Peyer's patch (tissue), 4 donors: Measurements from ENCODE around the gene INTS13. TPM values are rescaled to one million over a fixed set of nuclear protein-coding genes. Genes with fewer than 3 reads are reported as not detected.

Source experiments
- DNase-seq, 3 donors: peaks; one replicate each; pipeline ENCODE4 v3.0.0-alpha.2; 2017 to 2019
- H3K27ac ChIP-seq, 4 donors: fragments of 200-600 bp; sonication (generic); one replicate each; pipeline ENCODE4 v1.5.1; 2016 to 2019
- H3K27me3 ChIP-seq, 2 donors: fragments of 200-600 bp; sonication (generic); one replicate each; pipeline ENCODE4 v1.5.1; 2019
- H3K36me3 ChIP-seq, 3 donors: fragments of 200-600 bp; sonication (generic); one replicate each; pipeline ENCODE4 v1.5.1; 2016 to 2019
- H3K4me1 ChIP-seq, 4 donors: fragments of 200-600 bp; sonication (generic); one replicate each; pipeline ENCODE4 v1.5.1; 2016 to 2019
- H3K4me3 ChIP-seq, 4 donors: fragments of 200-600 bp; sonication (generic); 1 replicate in 3 of 4; 2 replicates in 1 of 4; pipeline ENCODE4 v1.5.1; 2016 to 2019; ENCODE audit warnings: mild to moderate bottlenecking in 1 of 4
- H3K9me3 ChIP-seq, 4 donors: fragments of 200-600 bp; sonication (generic); one replicate each; pipeline ENCODE4 v1.5.1; 2016 to 2019; ENCODE audit warnings: mild to moderate bottlenecking in 1 of 4
- CTCF ChIP-seq, 6 experiments: fragments of 450-650 bp in 4 of 6; fragments of 200-600 bp in 2 of 6; sonication (generic) in 1 of 6; IDR thresholded peaks; one replicate each; pipeline ENCODE4 v1.5.1; 2017 to 2019; ENCODE audit warnings: antibody characterized with exemption in 6 of 6, mild to moderate bottlenecking in 3 of 6, moderate library complexity in 1 of 6
- POLR2A ChIP-seq, 2 donors: fragments of 450-650 bp; IDR thresholded peaks; one replicate each; pipeline ENCODE4 v1.5.1; 2017; ENCODE audit warnings: antibody characterized with exemption in 2 of 2, mild to moderate bottlenecking in 2 of 2, moderate library complexity in 2 of 2
- total RNA-seq, 4 donors: library from RNA; depleted of rRNA; stranded (reverse); fragments of >200 nt; gene quantifications; one replicate each; pipeline ENCODE4 v1.1.0, GENCODE V29; 2016

INTS13 gene
- total RNA-seq, 4 donors from 2014 or later, result 4.3 to 22.3 (median 11.9) TPM

- no peak for DNase-seq
- H3K4me3 ChIP-seq, result peak overlapping the region in 1 of 4 donors; percentile 2
- H3K9me3 ChIP-seq, result no peaks in the 10 kb centered on the region
Observed at GRCh38 chr12:26935636-26936378, 2.0 kb downstream of the INTS13 start.

GRCh38 chr12:26929590-26929989 is 8.2 kb downstream of the INTS13 start:
- TF ChIP-seq POLR2A (IDR thresholded peaks at IDR 0.05) (no peak), CTCF (IDR thresholded peaks at IDR 0.05) (no peak)
- Histone ChIP-seq H3K27me3 (no peaks in the 10 kb centered on the region), H3K27ac (no peak overlapping the region), H3K36me3 (peaks cover 0 to 39% (median 0%) of the 10 kb centered on the region in 3 donors), H3K9me3 (no peaks in the 10 kb centered on the region), H3K4me1 (no peaks in the 10 kb centered on the region), H3K4me3 (no peak overlapping the region)
- no peak for DNase-seq

More at GRCh38 chr12:26935636-26936378, 2.0 kb downstream of the INTS13 start:
- Histone ChIP-seq H3K27me3 (no peaks in the 10 kb centered on the region), H3K4me1 (peaks cover 0 to 33% (median 4%) of the 10 kb centered on the region in 4 donors), H3K27ac (no peak overlapping the region), H3K36me3 (no peaks in the 10 kb centered on the region)
- no peak for TF ChIP-seq POLR2A (IDR thresholded peaks at IDR 0.05)
- no peak for TF ChIP-seq CTCF (IDR thresholded peaks at IDR 0.05)

- Histone ChIP-seq H3K36me3 (peaks cover 0 to 47% (median 0%) of the 10 kb centered on the region in 3 donors), H3K27ac (no peak overlapping the region), H3K9me3 (no peaks in the 10 kb centered on the region), H3K27me3 (no peaks in the 10 kb centered on the region), H3K4me1 (no peaks in the 10 kb centered on the region), H3K4me3 (no peak overlapping the region)
- TF ChIP-seq POLR2A (IDR thresholded peaks at IDR 0.05) (no peak), CTCF (IDR thresholded peaks at IDR 0.05) (no peak)
- DNase-seq, result no peak
Observed at GRCh38 chr12:26928661-26929060, 9.1 kb downstream of the INTS13 start.

GRCh38 chr12:26921886-26922285 is 15.9 kb downstream of the INTS13 start:
- H3K9me3 ChIP-seq, result no peaks in the 10 kb centered on the region
- TF ChIP-seq POLR2A (IDR thresholded peaks at IDR 0.05) (no peak), CTCF (IDR thresholded peaks at IDR 0.05) (no peak)
- no peaks in the 10 kb centered on the region for H3K4me1 ChIP-seq
- no peak overlapping the region for H3K27ac ChIP-seq
- peaks cover 0 to 58% (median 0%) of the 10 kb centered on the region in 3 donors for H3K36me3 ChIP-seq
- H3K4me3 ChIP-seq, result no peak overlapping the region
- H3K27me3 ChIP-seq, result no peaks in the 10 kb centered on the region
- DNase-seq, result no peak

- no peaks in the 10 kb centered on the region for H3K4me1 ChIP-seq
- DNase-seq, result no peak
- H3K9me3 ChIP-seq, result no peaks in the 10 kb centered on the region
Observed at GRCh38 chr12:26919216-26919555, 18.6 kb downstream of the INTS13 start.

More at GRCh38 chr12:26919216-26919555, 18.6 kb downstream of the INTS13 start:
- Histone ChIP-seq H3K36me3 (peaks cover 0 to 41% (median 0%) of the 10 kb centered on the region in 3 donors), H3K27ac (no peak overlapping the region), H3K27me3 (no peaks in the 10 kb centered on the region), H3K4me3 (no peak overlapping the region)
- no peak for TF ChIP-seq POLR2A (IDR thresholded peaks at IDR 0.05)
- no peak for TF ChIP-seq CTCF (IDR thresholded peaks at IDR 0.05)
